Astrocyte (in vitro differentiated cells and primary cell): ENCODE results near the gene CARD19. TPM values are rescaled to one million over a fixed set of nuclear protein-coding genes. Genes with fewer than 3 reads are reported as not detected.
A peak's percentile ranks its signal among the peaks of the same experiment; 100 is the strongest.

Experiments
- DNase-seq: peaks from one replicate; pipeline ENCODE4 v3.0.0-alpha.2; 2010; ENCODE audit warnings: low read depth
- FAIRE-seq: peaks from 2 replicates; lab custom pipeline; 2011; peaks lifted over from hg19 to GRCh38; lab: Jason Lieb, UNC
- H2AFZ ChIP-seq: 2 replicates; pipeline ENCODE4 v1.6.0; 2012; ENCODE audit warnings: low read depth, low read length, inconsistent platforms
- H3K27ac ChIP-seq: 2 replicates; pipeline ENCODE4 v1.5.1; 2011; ENCODE audit warnings: low read depth, low read length, inconsistent platforms
- H3K27me3 ChIP-seq: 2 replicates; pipeline ENCODE4 v1.6.0; 2011; ENCODE audit warnings: low read length, inconsistent platforms; ENCODE audit not compliant: insufficient read depth
- H3K36me3 ChIP-seq: 2 replicates; pipeline ENCODE4 v1.5.1; 2011; ENCODE audit warnings: low read length, inconsistent platforms; ENCODE audit not compliant: insufficient read depth
- H3K4me1 ChIP-seq: 2 replicates; pipeline ENCODE4 v1.5.1; 2011; ENCODE audit warnings: low read length, inconsistent platforms; ENCODE audit not compliant: insufficient read depth
- H3K4me2 ChIP-seq: 2 replicates; pipeline ENCODE4 v1.6.0; 2012; ENCODE audit warnings: low read length, inconsistent platforms
- H3K4me3 ChIP-seq: 2 replicates; pipeline ENCODE4 v1.5.1; 2011; ENCODE audit warnings: low read depth, mild to moderate bottlenecking, low read length, inconsistent platforms; ENCODE audit not compliant: insufficient read depth
- H3K79me2 ChIP-seq: 2 replicates; pipeline ENCODE4 v1.6.0; 2012; ENCODE audit warnings: mild to moderate bottlenecking, low read length, inconsistent platforms; ENCODE audit not compliant: insufficient read depth
- H3K9ac ChIP-seq: 2 replicates; pipeline ENCODE4 v1.6.0; 2012; ENCODE audit warnings: mild to moderate bottlenecking, low read length, inconsistent platforms
- H3K9me3 ChIP-seq: 2 replicates; pipeline ENCODE4 v1.5.1; 2012; ENCODE audit warnings: low read depth, mild to moderate bottlenecking, low read length, inconsistent platforms; ENCODE audit not compliant: insufficient read depth
- H4K20me1 ChIP-seq: 2 replicates; pipeline ENCODE4 v1.6.0; 2012; ENCODE audit warnings: low read length, inconsistent platforms; ENCODE audit not compliant: insufficient read depth
- H3K27ac Mint-ChIP-seq: one replicate; pipeline ENCODE4 v1.8.0; 2021; ENCODE audit warnings: mild to moderate bottlenecking, mixed read lengths; ENCODE audit not compliant: unreplicated experiment
- H3K27me3 Mint-ChIP-seq: one replicate; pipeline ENCODE4 v1.8.0; 2021; ENCODE audit warnings: low read depth, mixed read lengths; ENCODE audit not compliant: unreplicated experiment
- H3K36me3 Mint-ChIP-seq: one replicate; pipeline ENCODE4 v1.8.0; 2021; ENCODE audit warnings: low read depth, mixed read lengths; ENCODE audit not compliant: unreplicated experiment
- H3K4me1 Mint-ChIP-seq: one replicate; pipeline ENCODE4 v1.8.0; 2021; ENCODE audit warnings: low read depth, mixed read lengths; ENCODE audit not compliant: unreplicated experiment
- H3K4me3 Mint-ChIP-seq: one replicate; pipeline ENCODE4 v1.8.0; 2021; ENCODE audit warnings: mild to moderate bottlenecking, moderate library complexity, mixed read lengths; ENCODE audit not compliant: unreplicated experiment
- H3K9me3 Mint-ChIP-seq: one replicate; pipeline ENCODE4 v1.8.0; 2021; ENCODE audit warnings: mild to moderate bottlenecking, mixed read lengths; ENCODE audit not compliant: unreplicated experiment
- EZH2 ChIP-seq: IDR thresholded peaks from 2 replicates; pipeline ENCODE4 v1.6.1; 2012; ENCODE audit warnings: mild to moderate bottlenecking, low read length, inconsistent platforms; ENCODE audit not compliant: insufficient read depth
- total RNA-seq: library from RNA; stranded (reverse); gene quantifications from 2 replicates; pipeline ENCODE4 v1.2.1, GENCODE V29; 2021
- TF ChIP-seq, protein P1 (sequence below): IDR thresholded peaks from 2 replicates; pipeline ENCODE4 v1.5.1; 2011; ENCODE audit warnings: low read depth, mild to moderate bottlenecking, inconsistent platforms, low read length, moderate library complexity; ENCODE audit not compliant: insufficient read depth

The CARD19 gene
- total RNA-seq, 1 donor from 2014 or later = 36.3 TPM

DNA sequence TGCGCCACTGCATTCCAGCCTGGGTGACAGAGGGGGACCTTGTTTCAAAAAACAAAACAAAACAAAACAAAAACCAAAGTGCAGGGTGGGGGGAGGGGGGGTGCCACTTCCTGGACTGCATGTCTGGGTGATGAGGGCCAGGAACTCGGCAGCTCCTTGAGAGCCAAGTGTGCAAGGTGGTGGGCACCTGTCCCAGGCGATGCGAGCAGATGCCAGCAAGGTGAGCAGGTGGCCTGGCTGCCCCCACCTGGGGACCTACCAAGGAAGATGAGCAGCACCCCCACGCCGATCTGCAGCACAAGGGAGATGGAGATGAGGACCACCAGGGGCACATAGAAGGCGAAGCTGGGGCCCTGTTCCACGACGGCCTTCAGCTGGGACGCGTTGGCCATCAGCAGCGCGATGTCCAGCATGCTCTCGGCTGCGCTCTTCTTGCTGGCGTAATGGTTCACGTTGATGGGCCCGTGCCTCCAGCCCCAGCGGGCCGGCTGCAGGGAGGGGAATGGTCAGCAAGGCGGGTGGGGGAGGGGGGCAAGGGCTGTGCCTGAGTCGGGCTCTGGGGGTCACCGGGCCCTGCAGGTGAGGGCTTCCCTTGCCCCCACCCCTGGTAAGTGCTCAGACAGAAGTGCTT, 30.2 kb downstream of the CARD19 start:
- Mint-ChIP-seq H3K27ac (no peak overlapping the region), H3K9me3 (no peaks in the 10 kb centered on the region), H3K4me1 (peaks cover 12% of the 10 kb centered on the region), H3K36me3 (peaks cover 4% of the 10 kb centered on the region), H3K4me3 (no peak overlapping the region), H3K27me3 (no peaks in the 10 kb centered on the region)
- H3K79me2 ChIP-seq = peaks cover 17% of the 10 kb centered on the region
- no peak overlapping the region for H3K4me3 ChIP-seq
- no peak overlapping the region for H3K4me2 ChIP-seq
- H3K36me3 ChIP-seq = no peaks in the 10 kb centered on the region
- no peaks in the 10 kb centered on the region for H3K27me3 ChIP-seq
- peaks cover 50% of the 10 kb centered on the region for H4K20me1 ChIP-seq
- no peak overlapping the region for H2AFZ ChIP-seq
- H3K9me3 ChIP-seq = no peaks in the 10 kb centered on the region
- DNase-seq (no peak), FAIRE-seq (no peak)
- peaks cover 7% of the 10 kb centered on the region for H3K4me1 ChIP-seq
- no peak overlapping the region for H3K9ac ChIP-seq
- no peak overlapping the region for H3K27ac ChIP-seq
- TF ChIP-seq, protein P1, sequence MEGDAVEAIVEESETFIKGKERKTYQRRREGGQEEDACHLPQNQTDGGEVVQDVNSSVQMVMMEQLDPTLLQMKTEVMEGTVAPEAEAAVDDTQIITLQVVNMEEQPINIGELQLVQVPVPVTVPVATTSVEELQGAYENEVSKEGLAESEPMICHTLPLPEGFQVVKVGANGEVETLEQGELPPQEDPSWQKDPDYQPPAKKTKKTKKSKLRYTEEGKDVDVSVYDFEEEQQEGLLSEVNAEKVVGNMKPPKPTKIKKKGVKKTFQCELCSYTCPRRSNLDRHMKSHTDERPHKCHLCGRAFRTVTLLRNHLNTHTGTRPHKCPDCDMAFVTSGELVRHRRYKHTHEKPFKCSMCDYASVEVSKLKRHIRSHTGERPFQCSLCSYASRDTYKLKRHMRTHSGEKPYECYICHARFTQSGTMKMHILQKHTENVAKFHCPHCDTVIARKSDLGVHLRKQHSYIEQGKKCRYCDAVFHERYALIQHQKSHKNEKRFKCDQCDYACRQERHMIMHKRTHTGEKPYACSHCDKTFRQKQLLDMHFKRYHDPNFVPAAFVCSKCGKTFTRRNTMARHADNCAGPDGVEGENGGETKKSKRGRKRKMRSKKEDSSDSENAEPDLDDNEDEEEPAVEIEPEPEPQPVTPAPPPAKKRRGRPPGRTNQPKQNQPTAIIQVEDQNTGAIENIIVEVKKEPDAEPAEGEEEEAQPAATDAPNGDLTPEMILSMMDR = no peak
- no peak for TF ChIP-seq EZH2

DNA sequence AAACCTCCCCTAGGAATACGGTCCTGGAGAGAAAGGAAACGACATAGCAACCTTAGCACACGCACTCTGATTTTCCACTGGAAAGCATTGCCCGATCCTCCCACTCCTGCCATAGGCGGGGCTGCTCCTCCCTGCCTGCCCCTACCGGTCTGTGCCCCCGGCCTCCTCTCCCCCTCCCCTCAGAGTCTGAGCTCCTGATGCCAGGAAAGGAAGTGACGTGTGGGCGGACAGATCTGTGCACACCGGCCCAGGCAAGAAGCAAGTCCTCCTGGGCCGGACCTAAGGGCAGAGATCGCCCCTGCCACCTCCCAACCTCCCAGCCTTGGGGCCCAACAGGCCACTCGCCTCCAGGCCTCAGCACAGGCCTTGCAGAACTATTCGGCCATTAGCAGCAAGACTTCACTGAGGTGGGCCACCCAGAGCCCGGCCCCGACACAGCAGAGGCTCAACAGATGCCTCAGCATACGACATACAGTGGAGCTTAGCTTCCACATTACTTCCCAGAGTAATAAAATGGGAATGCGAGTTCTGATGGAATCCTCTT, 30.9 kb downstream of the CARD19 start:
- no peak overlapping the region for H3K27ac ChIP-seq
- Mint-ChIP-seq H3K36me3 (peaks cover 4% of the 10 kb centered on the region), H3K27me3 (no peaks in the 10 kb centered on the region), H3K27ac (peak overlapping the region; percentile 26), H3K9me3 (no peaks in the 10 kb centered on the region), H3K4me3 (no peak overlapping the region), H3K4me1 (peaks cover 12% of the 10 kb centered on the region)
- no peak overlapping the region for H3K4me3 ChIP-seq
- peaks cover 23% of the 10 kb centered on the region for H3K79me2 ChIP-seq
- H3K36me3 ChIP-seq = no peaks in the 10 kb centered on the region
- DNase-seq (no peak), FAIRE-seq (no peak)
- peak overlapping the region; percentile 15 for H3K4me2 ChIP-seq
- H3K9me3 ChIP-seq = no peaks in the 10 kb centered on the region
- TF ChIP-seq, protein P1 = no peak
- TF ChIP-seq EZH2 = no peak
- H2AFZ ChIP-seq = no peak overlapping the region
- H4K20me1 ChIP-seq = peaks cover 56% of the 10 kb centered on the region
- H3K9ac ChIP-seq = no peak overlapping the region
- no peaks in the 10 kb centered on the region for H3K27me3 ChIP-seq
- H3K4me1 ChIP-seq = peaks cover 7% of the 10 kb centered on the region

DNA sequence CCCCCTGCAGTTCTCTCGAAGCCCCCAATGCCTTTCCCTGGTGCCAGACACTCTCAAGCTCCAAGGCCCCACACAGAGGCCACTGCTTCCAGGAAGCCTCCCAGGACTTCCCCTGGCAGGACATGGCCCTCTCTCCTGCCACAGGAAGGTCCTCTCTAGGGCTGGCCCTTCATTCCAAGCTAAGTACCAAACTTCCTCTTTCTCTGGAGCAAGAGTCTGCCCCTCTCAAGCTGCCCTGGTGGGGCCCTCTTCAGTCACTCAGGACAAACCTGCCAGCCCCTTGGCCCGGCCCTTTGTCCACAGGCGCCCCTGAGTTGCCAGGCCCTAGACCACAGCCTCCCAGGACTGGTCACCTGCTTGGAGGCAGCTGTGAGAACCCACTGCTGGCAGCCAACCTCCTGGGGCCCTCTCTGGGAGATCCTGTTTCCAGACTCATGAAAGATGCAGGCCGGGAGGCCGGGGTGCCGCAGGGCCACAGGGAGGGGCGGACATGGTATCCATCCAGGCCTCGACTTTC, 31.4 kb downstream of the CARD19 start:
- Mint-ChIP-seq H3K36me3 (peaks cover 4% of the 10 kb centered on the region), H3K27ac (peak overlapping the region; percentile 26), H3K4me1 (peaks cover 12% of the 10 kb centered on the region), H3K27me3 (no peaks in the 10 kb centered on the region), H3K4me3 (no peak overlapping the region), H3K9me3 (no peaks in the 10 kb centered on the region)
- no peaks in the 10 kb centered on the region for H3K9me3 ChIP-seq
- H3K79me2 ChIP-seq = peaks cover 28% of the 10 kb centered on the region
- H3K4me3 ChIP-seq = no peak overlapping the region
- peak overlapping the region; percentile 15 for H3K4me2 ChIP-seq
- H3K9ac ChIP-seq = no peak overlapping the region
- H3K27me3 ChIP-seq = no peaks in the 10 kb centered on the region
- no peak overlapping the region for H2AFZ ChIP-seq
- no peak overlapping the region for H3K27ac ChIP-seq
- H3K36me3 ChIP-seq = no peaks in the 10 kb centered on the region
- TF ChIP-seq, protein P1 = no peak
- no peak for TF ChIP-seq EZH2
- no peak for FAIRE-seq
- peaks cover 60% of the 10 kb centered on the region for H4K20me1 ChIP-seq
- DNase-seq = no peak
- H3K4me1 ChIP-seq = peaks cover 7% of the 10 kb centered on the region
